ENCODE measurements around the gene SHISAL1. TPM values are rescaled to one million over a fixed set of nuclear protein-coding genes. Genes with fewer than 3 reads are reported as not detected.

Gene SHISAL1
- total RNA-seq, 1 donor: 11.4 TPM

DNA sequence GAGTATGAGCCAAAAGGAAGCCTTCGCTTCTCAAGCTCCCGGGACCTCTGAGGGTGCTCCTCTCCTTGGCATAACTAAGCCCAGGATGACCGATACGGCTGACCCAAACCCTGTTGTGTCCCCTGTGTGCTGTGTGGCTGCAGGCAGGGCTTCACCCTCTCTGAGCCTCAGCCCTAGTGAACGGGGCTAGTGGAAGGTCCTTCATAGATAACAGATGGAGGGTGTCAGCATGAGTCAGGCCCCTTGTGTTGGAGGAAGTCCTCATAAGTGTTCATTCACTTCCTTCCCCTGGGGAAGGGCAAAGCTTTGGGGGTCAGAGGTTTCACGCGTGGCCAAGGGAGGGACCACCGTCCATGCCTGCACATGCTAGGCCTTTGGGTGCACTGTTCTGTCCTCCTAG lies 21.5 kb downstream of the SHISAL1 start:
- DNase-seq (ENCODE audit: low read depth): no peak
- H3K4me3 ChIP-seq (ENCODE audit: low read depth, low read length): no peak overlapping the region
- TF ChIP-seq, protein P1, sequence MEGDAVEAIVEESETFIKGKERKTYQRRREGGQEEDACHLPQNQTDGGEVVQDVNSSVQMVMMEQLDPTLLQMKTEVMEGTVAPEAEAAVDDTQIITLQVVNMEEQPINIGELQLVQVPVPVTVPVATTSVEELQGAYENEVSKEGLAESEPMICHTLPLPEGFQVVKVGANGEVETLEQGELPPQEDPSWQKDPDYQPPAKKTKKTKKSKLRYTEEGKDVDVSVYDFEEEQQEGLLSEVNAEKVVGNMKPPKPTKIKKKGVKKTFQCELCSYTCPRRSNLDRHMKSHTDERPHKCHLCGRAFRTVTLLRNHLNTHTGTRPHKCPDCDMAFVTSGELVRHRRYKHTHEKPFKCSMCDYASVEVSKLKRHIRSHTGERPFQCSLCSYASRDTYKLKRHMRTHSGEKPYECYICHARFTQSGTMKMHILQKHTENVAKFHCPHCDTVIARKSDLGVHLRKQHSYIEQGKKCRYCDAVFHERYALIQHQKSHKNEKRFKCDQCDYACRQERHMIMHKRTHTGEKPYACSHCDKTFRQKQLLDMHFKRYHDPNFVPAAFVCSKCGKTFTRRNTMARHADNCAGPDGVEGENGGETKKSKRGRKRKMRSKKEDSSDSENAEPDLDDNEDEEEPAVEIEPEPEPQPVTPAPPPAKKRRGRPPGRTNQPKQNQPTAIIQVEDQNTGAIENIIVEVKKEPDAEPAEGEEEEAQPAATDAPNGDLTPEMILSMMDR (IDR thresholded peaks at IDR 0.05; ENCODE audit: insufficient read depth, low read length): no peak

DNA sequence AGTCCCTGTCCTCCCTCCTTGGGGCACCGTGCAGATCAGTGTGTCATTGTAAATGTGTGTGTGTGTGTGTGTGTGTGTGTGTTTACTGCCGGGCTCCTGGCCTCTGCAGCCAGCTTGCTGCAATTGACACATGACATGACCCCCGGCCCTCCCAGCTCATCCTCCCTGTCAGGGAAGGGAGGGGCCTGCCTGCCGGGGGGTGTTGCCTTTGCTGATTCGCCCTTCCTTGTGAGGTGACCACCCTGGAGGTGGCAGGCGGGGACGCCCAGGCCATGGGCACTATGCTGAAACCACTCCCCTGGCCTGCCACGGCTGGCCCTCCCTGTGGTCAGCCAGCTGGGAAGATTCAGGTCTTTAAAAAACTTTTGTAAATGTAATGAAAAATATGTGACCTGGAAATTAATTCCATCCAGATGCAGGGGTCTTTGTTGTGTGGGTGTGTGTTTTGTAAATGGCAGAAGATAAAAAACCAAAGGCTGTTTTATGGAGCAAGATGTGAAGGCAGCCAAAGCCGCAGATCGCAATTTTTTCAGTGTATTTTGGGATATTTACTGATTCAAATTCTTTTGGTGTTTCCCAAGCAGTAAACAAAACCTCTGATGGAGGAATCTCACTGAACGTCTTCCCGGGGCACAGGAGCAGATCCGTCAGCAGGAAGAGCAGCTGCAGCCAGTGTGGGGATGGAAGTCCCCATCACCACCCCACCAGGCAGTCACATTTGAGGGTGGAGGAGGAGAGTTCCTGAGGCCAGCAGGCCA lies 23.2 kb downstream of the SHISAL1 start:
- no peak for DNase-seq (ENCODE audit: low read depth)
- TF ChIP-seq, protein P1 (IDR thresholded peaks at IDR 0.05; ENCODE audit: insufficient read depth, low read length): no peak
- no peak overlapping the region for H3K4me3 ChIP-seq (ENCODE audit: low read depth, low read length)

DNA sequence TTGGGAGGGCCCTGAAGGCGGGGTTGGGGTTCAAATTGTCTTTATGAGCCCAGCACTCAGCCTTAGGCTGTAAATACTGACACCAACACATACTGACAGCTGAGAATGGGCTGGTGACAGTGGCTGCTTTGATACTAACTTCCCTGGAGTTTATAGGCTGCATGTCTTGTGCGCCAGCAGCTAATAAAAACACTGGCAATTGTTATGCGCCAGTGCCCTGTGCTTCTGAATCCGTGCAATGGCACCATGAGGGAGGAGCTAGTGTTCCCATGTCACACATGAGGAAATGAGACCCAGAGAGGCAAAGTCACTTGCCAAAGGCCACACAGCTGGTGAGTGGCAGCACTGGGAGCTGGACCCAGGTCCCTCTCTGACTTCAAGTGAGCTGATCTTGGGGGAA lies 23.8 kb downstream of the SHISAL1 start:
- no peak for DNase-seq (ENCODE audit: low read depth)
- TF ChIP-seq, protein P1 (IDR thresholded peaks at IDR 0.05; ENCODE audit: insufficient read depth, low read length): no peak
- H3K4me3 ChIP-seq (ENCODE audit: low read depth, low read length): no peak overlapping the region

DNA sequence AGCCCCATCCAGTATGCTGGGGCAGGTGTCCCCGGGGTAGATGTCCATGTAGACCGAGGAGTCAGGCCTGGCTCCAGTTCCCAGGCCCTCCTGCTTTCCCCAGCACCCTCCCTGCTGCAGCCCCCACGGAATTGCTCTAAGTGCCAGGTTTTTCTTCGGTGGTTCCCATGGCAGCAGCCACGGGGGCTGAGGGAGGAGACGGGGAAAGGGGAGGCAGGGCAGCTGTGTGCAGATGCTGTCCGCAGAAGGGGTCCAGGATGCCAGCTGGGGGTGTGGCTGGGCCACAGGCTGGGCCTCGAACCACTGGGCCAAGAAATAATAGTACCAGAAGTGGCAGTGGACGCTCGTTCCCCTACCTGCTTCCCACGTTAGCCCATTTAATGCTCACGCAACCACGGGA lies 25.0 kb downstream of the SHISAL1 start:
- DNase-seq (ENCODE audit: low read depth): no peak
- no peak overlapping the region for H3K4me3 ChIP-seq (ENCODE audit: low read depth, low read length)
- TF ChIP-seq, protein P1 (IDR thresholded peaks at IDR 0.05; ENCODE audit: insufficient read depth, low read length): no peak

DNA sequence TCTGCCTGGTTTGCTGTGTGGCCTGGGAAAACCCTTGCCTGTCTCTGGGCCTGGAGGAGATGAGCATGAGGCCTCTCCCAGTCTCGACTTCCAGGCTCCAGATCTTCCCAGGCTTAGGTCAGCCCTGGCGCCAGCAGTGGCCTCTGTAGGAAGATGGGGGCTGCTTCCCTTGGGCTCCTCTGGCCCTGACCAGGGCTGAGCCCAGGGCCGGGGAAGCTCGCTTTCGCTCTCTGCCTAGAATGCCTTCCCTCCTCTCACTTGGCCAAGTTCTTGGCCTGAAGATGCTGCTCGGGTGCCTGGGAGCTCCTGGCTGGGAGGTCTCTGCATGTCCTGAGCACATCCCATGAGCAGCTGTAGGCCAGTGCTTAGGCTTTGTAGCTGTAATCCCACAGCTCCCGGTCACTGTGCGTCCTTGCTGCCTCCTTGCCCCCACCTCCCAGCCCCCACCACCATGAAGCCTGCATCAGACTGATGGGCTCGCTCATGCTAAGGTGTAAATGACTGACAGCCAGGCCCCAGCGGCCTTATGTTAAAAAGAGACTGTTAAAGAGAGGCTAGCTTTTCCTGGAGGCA lies 25.5 kb downstream of the SHISAL1 start:
- no peak for DNase-seq (ENCODE audit: low read depth)
- H3K4me3 ChIP-seq (ENCODE audit: low read depth, low read length): no peak overlapping the region
- TF ChIP-seq, protein P1 (IDR thresholded peaks at IDR 0.05; ENCODE audit: insufficient read depth, low read length): no peak

DNA sequence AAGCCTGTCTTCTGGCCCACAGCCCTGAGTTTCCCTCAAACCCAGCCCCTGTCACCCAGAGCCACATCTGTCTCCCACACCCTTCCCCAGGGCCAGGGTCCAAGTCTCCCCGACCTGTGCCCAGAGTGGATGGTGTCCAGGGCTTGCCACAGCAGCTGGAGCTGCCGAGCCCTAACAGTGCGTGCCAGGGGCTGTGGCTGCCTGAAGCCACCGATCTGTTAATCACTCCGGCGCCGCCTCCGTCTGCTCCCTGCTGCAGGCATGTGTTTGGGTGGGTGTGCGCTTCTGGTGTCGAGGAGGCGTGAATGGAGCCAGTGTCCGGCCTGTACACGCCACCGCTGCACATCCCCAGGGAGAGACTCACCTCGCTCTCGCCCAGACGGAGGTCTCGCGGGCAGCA lies 26.1 kb downstream of the SHISAL1 start:
- TF ChIP-seq, protein P1 (IDR thresholded peaks at IDR 0.05; ENCODE audit: insufficient read depth, low read length): no peak
- DNase-seq (ENCODE audit: low read depth): no peak

More for the DNA sequence above, 26.1 kb downstream of the SHISAL1 start:
- no peak overlapping the region for H3K4me3 ChIP-seq (ENCODE audit: low read depth, low read length)

Measured in fibroblast of the aortic adventitia (primary cell).